HCT116 (cell line): Measurements from ENCODE around the gene CHSY1.

Experiments
- CTCF ChIP-seq, 3 experiments: fragments of 200-600 bp in 1 of 3; sonication (generic) in 1 of 3; IDR thresholded peaks in 2 of 3; conservative IDR thresholded peaks in 1 of 3; 2 replicates each; pipeline ENCODE4 v1.5.1; 2012 to 2017; ENCODE audit warnings: low read depth in 2 of 3, low read length in 2 of 3, antibody characterized with exemption in 1 of 3, borderline replicate concordance in 1 of 3, control low read depth in 1 of 3, mild to moderate bottlenecking in 1 of 3, mixed read lengths in 1 of 3, mixed run types in 1 of 3, moderate library complexity in 1 of 3; ENCODE audit not compliant: insufficient read depth in 1 of 3
- EZH2 ChIP-seq: fragments of 200-600 bp; sonication (generic); IDR thresholded peaks from 2 replicates; pipeline ENCODE4 v1.6.1; 2017; ENCODE audit warnings: antibody characterized with exemption, mixed run types
- FOSL1 ChIP-seq: IDR thresholded peaks from 2 replicates; pipeline ENCODE4 v1.6.1; 2012; ENCODE audit warnings: low read depth
- RAD21 ChIP-seq: IDR thresholded peaks from 2 replicates; pipeline ENCODE4 v1.6.1; 2012; ENCODE audit warnings: low read depth, mild to moderate bottlenecking
- YY1 ChIP-seq: IDR thresholded peaks from 2 replicates; pipeline ENCODE4 v1.6.1; 2011; ENCODE audit warnings: low read length, low read depth, moderate library complexity, mild to moderate bottlenecking; ENCODE audit not compliant: insufficient replicate concordance; ENCODE audit errors: extremely low read depth
- ZNF274 ChIP-seq: fragments of 200-500 bp; sonication (Bioruptor generic); IDR thresholded peaks from 2 replicates; pipeline ENCODE4 v1.6.1; 2014; ENCODE audit warnings: mild to moderate bottlenecking, low read depth, low read length, inconsistent platforms
- TF ChIP-seq, protein P1 (sequence below): IDR thresholded peaks from 2 replicates; pipeline ENCODE4 v1.6.1; 2012; ENCODE audit warnings: low read depth

GRCh38 chr15:101225658-101226057 is 26.2 kb downstream of the CHSY1 start:
- TF ChIP-seq, protein P1, sequence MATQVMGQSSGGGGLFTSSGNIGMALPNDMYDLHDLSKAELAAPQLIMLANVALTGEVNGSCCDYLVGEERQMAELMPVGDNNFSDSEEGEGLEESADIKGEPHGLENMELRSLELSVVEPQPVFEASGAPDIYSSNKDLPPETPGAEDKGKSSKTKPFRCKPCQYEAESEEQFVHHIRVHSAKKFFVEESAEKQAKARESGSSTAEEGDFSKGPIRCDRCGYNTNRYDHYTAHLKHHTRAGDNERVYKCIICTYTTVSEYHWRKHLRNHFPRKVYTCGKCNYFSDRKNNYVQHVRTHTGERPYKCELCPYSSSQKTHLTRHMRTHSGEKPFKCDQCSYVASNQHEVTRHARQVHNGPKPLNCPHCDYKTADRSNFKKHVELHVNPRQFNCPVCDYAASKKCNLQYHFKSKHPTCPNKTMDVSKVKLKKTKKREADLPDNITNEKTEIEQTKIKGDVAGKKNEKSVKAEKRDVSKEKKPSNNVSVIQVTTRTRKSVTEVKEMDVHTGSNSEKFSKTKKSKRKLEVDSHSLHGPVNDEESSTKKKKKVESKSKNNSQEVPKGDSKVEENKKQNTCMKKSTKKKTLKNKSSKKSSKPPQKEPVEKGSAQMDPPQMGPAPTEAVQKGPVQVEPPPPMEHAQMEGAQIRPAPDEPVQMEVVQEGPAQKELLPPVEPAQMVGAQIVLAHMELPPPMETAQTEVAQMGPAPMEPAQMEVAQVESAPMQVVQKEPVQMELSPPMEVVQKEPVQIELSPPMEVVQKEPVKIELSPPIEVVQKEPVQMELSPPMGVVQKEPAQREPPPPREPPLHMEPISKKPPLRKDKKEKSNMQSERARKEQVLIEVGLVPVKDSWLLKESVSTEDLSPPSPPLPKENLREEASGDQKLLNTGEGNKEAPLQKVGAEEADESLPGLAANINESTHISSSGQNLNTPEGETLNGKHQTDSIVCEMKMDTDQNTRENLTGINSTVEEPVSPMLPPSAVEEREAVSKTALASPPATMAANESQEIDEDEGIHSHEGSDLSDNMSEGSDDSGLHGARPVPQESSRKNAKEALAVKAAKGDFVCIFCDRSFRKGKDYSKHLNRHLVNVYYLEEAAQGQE: no peak
- TF ChIP-seq CTCF (IDR thresholded peaks at IDR 0.05 in 2 of 3, conservative IDR thresholded peaks at IDR 0.05 in 1 of 3; ENCODE audit: borderline replicate concordance in 1 of 3, insufficient read depth in 1 of 3, low read depth in 2 of 3, low read length in 2 of 3): no peak
- no peak for TF ChIP-seq FOSL1
- no peak for TF ChIP-seq RAD21
- TF ChIP-seq ZNF274: no peak
- TF ChIP-seq EZH2: no peak
- TF ChIP-seq YY1: no peak
